ENCODE measurements around the gene DEPDC1B.

DNA sequence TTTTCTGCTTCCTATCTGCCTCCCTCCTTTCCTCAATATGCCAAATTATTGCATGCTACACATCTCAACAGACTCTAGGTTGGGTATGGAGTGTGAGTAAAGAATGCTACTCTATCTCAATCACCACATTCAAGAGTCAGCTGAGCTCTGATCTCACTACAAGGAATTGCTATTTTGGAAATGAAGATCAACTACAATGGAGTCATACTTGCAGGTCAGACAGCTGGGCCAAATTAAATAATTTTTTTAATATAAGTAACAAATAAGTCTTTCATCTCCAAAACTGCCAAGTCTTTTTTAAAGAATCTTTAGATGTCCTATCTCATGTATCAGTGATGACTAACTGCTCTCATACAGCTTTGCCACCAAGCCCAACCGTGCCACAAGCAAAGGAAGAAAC, 64.0 kb downstream of the DEPDC1B start:
- TF ChIP-seq, protein P1, sequence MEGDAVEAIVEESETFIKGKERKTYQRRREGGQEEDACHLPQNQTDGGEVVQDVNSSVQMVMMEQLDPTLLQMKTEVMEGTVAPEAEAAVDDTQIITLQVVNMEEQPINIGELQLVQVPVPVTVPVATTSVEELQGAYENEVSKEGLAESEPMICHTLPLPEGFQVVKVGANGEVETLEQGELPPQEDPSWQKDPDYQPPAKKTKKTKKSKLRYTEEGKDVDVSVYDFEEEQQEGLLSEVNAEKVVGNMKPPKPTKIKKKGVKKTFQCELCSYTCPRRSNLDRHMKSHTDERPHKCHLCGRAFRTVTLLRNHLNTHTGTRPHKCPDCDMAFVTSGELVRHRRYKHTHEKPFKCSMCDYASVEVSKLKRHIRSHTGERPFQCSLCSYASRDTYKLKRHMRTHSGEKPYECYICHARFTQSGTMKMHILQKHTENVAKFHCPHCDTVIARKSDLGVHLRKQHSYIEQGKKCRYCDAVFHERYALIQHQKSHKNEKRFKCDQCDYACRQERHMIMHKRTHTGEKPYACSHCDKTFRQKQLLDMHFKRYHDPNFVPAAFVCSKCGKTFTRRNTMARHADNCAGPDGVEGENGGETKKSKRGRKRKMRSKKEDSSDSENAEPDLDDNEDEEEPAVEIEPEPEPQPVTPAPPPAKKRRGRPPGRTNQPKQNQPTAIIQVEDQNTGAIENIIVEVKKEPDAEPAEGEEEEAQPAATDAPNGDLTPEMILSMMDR (IDR thresholded peaks at IDR 0.05): no peak
- no peak for TF ChIP-seq POLR2A (IDR thresholded peaks at IDR 0.05)

All from esophagus squamous epithelium (tissue), 4 donors.